GM18507 (cell line): ENCODE data around the gene OR2V1.
"Not testable (repeated sequence)": the region's sequence is repeated elsewhere in the genome, so short reads cannot be mapped to it uniquely, and the experiment has no call there.

Source experiments
- DNase-seq: peaks from one replicate; pipeline ENCODE4 v3.0.0; 2011; ENCODE audit warnings: low read depth; ENCODE audit not compliant: insufficient read length; ENCODE audit errors: extremely low spot score
- FAIRE-seq: peaks from 2 replicates; lab custom pipeline; 2011; peaks lifted over from hg19 to GRCh38; lab: Jason Lieb, UNC

OR2V1 gene

GRCh38 chr5:181160755-181161533 is 30.0 kb upstream of the OR2V1 start:
- peak; percentile 67 for FAIRE-seq
- DNase-seq: not testable (repeated sequence)

GRCh38 chr5:181160152-181160754 is 29.3 kb upstream of the OR2V1 start:
- DNase-seq (no peak), FAIRE-seq (peak; percentile 67)

GRCh38 chr5:181159286-181160151 is 28.6 kb upstream of the OR2V1 start:
- FAIRE-seq: peak; percentile 93
- peak; percentile 70 for DNase-seq

DNA sequence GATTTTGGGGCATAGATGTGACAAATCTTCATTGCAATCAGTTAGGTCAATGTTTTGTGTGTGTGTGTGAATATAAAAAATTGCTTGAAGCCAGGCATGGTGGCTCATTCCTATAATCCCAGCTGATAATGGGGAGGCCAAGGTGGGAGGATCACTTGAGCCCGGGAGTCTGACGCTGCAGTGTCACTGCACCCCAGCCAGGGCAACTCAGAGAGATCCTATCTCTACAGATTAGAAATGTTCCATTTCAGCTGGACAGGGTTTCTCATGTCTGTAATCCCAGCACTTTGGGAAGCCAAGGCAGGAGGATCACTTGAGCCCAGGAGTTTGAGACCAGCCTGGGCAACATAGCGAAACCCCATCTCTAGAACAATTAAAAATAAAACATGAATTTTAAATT is 27.9 kb upstream of the OR2V1 start:
- no peak for FAIRE-seq
- no peak for DNase-seq

DNA sequence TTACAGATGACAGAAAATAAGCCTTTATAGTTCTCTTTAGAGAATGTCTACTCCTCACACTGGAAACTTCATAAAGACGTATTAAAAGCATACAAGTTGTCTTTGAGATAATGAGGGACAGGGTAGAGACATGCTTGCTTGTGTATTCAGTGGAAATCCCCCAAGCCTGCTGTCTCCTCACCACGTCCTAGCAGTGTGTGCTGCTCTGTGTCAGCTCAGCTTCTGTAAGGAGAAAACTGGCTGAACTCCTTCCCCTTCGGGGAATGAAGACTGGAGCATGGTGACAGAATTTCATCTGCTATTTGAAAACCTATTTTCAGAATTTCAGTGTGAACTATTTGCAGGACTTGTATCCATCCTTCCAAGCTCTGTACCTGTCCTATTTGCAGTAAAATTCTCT is 25.8 kb upstream of the OR2V1 start:
- peak; percentile 86 for FAIRE-seq
- DNase-seq: no peak

- FAIRE-seq (peak; percentile 72), DNase-seq (no peak)
These were observed 22.8 kb upstream of the OR2V1 start for GRCh38 chr5:181153814-181154213.

GRCh38 chr5:181152406-181152805 is 21.4 kb upstream of the OR2V1 start:
- DNase-seq: no peak
- no peak for FAIRE-seq

DNA sequence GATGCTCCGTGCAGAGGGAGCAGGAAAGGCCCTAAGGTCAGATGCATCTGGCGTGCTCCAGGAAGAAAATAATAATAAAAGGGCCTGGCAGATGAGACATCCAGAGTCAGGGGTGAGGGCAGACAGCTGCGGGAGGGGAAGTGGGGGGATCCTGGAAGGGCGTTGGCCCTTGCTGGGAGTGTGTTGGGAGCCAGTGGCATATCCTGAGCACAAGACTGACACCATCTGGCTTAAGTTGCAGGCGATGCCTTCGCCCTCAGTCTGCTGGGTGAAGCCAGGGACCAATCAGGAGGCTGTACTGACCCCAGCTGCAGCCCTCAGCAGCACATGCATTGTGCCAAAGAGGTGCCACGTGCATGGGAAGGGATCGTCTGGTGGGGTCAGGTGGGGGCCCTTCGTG is 20.2 kb upstream of the OR2V1 start:
- FAIRE-seq (no peak), DNase-seq (no peak)

DNA sequence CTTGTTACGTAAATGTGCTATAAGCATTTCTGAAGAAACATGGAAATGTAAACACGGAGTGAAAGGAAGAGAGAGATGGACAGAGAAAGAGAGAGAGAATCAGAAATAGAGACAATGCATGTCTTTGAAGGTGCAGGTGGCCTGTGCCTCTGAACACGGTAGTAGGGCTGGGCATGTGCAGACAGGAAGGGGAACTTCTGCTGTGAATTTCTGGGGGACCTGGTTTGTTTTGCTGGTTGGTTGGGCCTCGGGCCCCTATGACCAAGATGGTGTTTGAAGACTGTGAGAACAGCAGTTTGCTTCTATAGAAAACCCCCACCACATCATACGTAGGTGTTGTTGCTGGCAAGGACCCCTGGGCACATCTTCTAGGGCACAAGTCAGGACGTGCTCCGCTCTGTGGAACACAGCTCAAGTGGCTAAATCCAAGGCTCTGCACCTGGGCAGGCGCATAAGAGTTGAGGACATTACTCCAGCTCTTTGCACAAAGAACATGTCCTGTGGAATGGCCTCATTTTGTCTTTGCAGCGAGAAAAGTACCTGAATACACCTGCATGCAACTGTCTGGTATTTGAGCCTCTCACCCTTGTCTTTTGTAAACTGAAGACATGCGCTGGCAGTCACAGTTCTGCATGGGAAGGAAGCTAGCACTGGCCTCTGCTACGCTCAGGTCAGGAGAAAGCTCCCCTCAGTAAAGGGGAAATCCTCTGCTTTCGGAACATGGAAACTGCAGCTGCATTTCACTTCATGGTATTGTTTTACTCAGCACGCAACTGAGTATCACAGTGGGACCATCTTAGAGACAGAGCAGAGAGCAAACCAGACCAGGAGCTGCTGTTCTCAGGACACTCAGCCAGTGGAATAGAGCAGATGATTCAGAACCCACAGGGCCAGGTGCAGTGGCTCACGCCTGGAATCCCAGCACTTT is 19.1 kb upstream of the OR2V1 start:
- no peak for DNase-seq
- no peak for FAIRE-seq

DNA sequence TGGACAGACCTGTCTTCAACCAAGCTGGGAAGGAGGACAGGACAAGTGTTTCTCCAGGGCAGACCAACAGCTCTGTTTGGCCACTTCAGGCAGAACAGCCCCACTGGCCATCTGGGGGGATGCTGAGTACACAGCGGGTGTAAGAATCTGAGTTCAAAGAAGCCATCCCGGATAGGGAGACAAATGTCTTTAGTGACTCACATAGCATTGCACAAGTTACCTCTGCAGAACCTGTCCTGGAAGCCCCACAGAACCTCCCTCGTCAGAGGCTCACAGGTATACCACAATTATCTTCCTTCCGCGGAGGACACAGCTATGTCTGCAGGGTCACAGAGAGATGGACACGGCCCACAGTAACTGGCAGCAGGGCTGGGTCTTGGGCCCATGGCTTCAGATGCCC is 18.4 kb upstream of the OR2V1 start:
- DNase-seq (no peak), FAIRE-seq (no peak)

GRCh38 chr5:181146927-181147636 is 16.1 kb upstream of the OR2V1 start, which contains the start of gene OR2V2:
TSS of gene OR2V2 (plus strand) at chr5:181147586. CDS start at chr5:181154943, 7,357 bp downstream.
- not testable (repeated sequence) for FAIRE-seq, DNase-seq

DNA sequence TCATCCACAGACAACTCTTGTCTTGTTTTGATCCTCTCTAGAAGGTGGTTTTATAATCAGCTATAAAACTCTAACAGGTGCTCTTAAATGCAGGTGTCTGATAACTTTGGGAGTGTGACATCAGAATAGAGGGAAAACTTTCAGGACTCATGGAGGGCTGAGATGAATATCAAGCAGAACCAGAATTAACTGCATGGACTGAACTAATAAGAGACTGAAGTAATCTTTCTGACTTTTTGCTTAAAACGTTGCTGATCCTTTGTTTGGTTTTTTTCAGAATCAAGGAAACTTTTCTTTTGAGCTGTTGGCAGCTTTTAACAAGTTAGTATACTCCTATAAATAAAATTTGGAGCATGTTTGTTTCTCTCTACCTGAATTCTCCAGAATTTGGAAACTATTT is 14.2 kb upstream of the OR2V1 start:
- no peak for DNase-seq
- no peak for FAIRE-seq

DNA sequence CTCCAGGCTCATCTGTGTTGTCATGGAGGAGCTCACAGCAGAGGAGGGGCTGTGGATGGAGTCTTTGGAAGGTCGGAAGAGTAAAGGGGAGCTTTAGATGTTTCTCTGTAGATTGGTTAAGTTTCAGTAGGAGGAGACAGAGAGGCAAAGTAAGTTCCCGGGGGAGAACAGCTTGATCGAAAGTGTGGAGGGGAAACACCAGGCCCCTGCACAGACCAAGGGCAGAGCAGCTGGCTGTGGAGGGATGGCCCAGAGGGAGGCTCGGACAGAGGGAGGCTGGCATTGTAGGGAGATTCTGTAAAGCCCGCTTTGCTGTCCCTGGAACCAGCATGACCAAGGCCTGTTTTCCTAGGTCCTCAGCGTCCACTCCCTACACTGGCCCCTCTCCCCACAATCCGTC is 11.1 kb upstream of the OR2V1 start:
- FAIRE-seq: no peak

DNA sequence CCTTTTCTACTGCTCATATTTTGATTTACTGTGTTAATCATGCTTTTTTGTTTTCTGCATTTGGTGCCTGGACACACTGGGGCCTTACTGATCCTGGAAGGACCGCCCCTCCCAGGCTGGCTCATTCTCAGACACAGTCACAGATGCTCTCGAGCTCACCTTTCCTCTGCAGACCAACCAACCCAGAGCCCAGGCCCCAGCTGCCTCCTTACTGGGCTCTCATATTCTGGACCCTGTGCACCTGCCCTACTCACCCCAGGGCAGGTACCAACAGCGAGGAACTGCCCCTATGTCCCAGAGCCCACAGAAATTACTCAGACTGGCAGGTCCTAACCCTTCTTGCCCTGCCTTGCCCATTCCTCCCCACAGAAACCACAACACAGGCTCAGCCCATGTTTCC is 9.8 kb upstream of the OR2V1 start:
- no peak for FAIRE-seq
- no peak for DNase-seq

More for the DNA sequence above, 11.1 kb upstream of the OR2V1 start:
- no peak for DNase-seq

- FAIRE-seq (no peak), DNase-seq (no peak)
These were observed 7.3 kb upstream of the OR2V1 start for GRCh38 chr5:181138258-181138657.

DNA sequence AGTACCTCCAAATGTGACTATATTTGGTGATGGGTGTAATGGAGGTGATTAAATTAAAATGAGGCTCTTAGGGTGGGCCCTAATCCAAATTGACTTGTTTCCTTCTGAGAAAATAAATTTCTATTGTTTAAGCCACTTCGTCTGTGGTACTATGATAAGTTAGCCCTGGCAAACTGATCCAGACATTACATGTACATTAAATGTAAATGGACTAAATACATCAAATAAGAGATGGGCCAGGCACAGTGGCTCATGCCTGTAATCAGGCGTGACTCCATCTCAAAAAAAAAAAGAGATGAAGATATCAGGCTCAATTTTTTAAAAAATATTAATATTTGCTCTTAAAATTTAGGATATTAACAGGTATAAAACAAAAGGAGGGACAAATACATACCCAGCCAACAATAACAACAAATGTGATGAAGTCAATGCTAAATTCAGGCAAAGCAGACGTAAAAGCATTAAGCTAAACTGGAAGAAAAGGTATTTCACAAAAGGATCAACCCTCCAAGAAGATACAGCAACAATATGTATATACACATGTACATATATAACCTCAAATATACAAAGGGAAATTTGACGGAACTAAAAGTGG is 5.5 kb upstream of the OR2V1 start:
- FAIRE-seq: no peak

GRCh38 chr5:181134259-181134658 is 3.3 kb upstream of the OR2V1 start:
- FAIRE-seq: no peak

More for the DNA sequence above, 5.5 kb upstream of the OR2V1 start:
- DNase-seq: no peak

DNA sequence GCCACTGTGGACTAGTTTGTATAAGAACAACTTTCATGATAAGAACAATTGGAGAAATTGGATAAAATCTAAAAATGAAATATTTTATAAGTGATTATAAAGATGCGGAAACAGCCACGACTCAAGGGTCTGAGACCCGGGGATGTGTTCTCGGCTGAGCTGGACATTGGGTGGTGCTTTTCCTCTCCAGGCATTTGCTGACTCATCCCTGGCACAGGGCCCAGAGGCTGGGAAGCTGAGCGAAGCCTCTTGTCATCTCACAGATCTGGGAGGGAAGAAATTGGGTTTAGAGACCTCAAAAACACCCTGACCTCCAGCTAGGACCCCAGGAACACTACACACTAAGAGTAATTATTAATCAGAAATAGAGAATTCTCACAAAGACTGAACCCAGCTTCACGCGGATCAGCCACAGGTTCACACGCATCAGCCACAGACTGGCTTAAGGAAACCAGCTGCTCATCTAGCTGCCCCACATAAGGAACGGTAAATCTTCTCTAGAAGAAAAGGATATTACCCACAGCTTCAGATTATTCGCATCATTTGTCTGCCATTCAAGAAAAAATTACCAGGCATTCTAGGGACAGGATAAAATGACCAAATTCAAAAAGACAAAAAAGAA is 2.8 kb upstream of the OR2V1 start:
- DNase-seq (no peak), FAIRE-seq (no peak)

More at GRCh38 chr5:181134259-181134658, 3.3 kb upstream of the OR2V1 start:
- no peak for DNase-seq
